GM19035 (cell line): ENCODE measurements around the gene ANP32E.

ENCODE experiments used
- ATAC-seq: cut with Tn5 transposase; IDR thresholded peaks from one replicate; pipeline ENCODE4 v1.9.1; 2021; ENCODE audit not compliant: unreplicated experiment

The ANP32E gene

GRCh38 chr1:150171801-150172200, 64.1 kb downstream of the ANP32E start:
- ATAC-seq: no peak

GRCh38 chr1:150168960-150169601, 66.8 kb downstream of the ANP32E start:
- ATAC-seq: no peak
